Measurements from ENCODE around the gene ATP11C. TPM values are rescaled to one million over a fixed set of nuclear protein-coding genes. Genes with fewer than 3 reads are reported as not detected.

Gene ATP11C
- total RNA-seq, 1 experiment from 2014 or later, result 19.4 TPM

- no peak for TF ChIP-seq TCF7L2 (IDR thresholded peaks at IDR 0.05; ENCODE audit: borderline replicate concordance, extremely low read depth, insufficient read depth, insufficient read length)
These were observed 63.1 kb downstream of the ATP11C start (continued) for GRCh38 chrX:139869796-139870195.

DNA sequence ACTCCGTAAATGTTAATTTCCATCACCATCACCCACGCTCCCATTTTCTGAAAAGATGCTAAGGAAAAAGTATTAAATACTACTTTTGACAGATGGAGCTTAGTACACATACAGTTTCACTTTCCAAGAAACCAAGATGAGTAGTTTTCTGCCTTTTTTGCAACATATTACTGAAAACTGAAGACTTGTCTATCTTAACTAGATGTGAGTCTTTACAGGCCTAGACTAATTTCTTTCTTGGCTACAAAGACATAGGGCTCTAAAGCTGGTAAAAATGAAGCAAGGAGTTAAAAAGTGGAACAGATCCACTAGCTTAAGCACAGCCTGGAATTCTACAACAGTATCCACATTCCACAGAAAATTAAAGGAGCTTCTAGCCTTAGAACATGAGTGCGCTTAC is 68.2 kb downstream of the ATP11C start:
- no peak overlapping the region for H2AFZ ChIP-seq (ENCODE audit: low read depth, low read length, poor library complexity, severe bottlenecking)
- DNase-seq (ENCODE audit: low read depth, low spot score) (no peak), ATAC-seq (no peak)
- no peak overlapping the region for H3K9ac ChIP-seq (ENCODE audit: low read length)
- no peaks in the 10 kb centered on the region for H3K27me3 ChIP-seq (ENCODE audit: insufficient read depth, low read length)
- no peak for TF ChIP-seq ELF1 (IDR thresholded peaks at IDR 0.05; ENCODE audit: borderline replicate concordance, low read depth)
- TF ChIP-seq, protein P1, sequence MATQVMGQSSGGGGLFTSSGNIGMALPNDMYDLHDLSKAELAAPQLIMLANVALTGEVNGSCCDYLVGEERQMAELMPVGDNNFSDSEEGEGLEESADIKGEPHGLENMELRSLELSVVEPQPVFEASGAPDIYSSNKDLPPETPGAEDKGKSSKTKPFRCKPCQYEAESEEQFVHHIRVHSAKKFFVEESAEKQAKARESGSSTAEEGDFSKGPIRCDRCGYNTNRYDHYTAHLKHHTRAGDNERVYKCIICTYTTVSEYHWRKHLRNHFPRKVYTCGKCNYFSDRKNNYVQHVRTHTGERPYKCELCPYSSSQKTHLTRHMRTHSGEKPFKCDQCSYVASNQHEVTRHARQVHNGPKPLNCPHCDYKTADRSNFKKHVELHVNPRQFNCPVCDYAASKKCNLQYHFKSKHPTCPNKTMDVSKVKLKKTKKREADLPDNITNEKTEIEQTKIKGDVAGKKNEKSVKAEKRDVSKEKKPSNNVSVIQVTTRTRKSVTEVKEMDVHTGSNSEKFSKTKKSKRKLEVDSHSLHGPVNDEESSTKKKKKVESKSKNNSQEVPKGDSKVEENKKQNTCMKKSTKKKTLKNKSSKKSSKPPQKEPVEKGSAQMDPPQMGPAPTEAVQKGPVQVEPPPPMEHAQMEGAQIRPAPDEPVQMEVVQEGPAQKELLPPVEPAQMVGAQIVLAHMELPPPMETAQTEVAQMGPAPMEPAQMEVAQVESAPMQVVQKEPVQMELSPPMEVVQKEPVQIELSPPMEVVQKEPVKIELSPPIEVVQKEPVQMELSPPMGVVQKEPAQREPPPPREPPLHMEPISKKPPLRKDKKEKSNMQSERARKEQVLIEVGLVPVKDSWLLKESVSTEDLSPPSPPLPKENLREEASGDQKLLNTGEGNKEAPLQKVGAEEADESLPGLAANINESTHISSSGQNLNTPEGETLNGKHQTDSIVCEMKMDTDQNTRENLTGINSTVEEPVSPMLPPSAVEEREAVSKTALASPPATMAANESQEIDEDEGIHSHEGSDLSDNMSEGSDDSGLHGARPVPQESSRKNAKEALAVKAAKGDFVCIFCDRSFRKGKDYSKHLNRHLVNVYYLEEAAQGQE (IDR thresholded peaks at IDR 0.05; ENCODE audit: low read depth), result no peak
- no peak for TF ChIP-seq SIN3A (IDR thresholded peaks at IDR 0.05; ENCODE audit: low read depth)
- H3K4me2 ChIP-seq (ENCODE audit: low read length), result no peak overlapping the region
- no peaks in the 10 kb centered on the region for H3K36me3 ChIP-seq (ENCODE audit: control insufficient read depth in 1 of 2, insufficient read depth in 2 of 2, low read length in 2 of 2)
- H3K9me3 ChIP-seq (ENCODE audit: control insufficient read depth in 1 of 2, insufficient read depth in 1 of 2, low read depth in 1 of 2, low read length in 2 of 2), result no peaks in the 10 kb centered on the region
- ChIA-PET CTCF (interaction anchor here (0.6 kb wide), 1 partner anchor 102 kb away, joined by 3 read pairs; no protein-coding TSS in a partner anchor), POLR2A (no interaction called here), RAD21 (ENCODE audit: low non-redundant PET in 1 of 2, low total read pairs in 2 of 2, uncharacterized antibody in 2 of 2, unreplicated experiment in 2 of 2) (no interaction called here)
- H3K4me3 ChIP-seq (replicated peaks in 1 of 2; ENCODE audit: low read depth in 1 of 2, low read length in 2 of 2), result no peak overlapping the region
- no peaks in the 10 kb centered on the region for H3K79me2 ChIP-seq (ENCODE audit: insufficient read depth, low read length)
- BruUV-seq (replicated peaks), result no TSS peak
- H4K20me1 ChIP-seq (ENCODE audit: insufficient read depth), result no peaks in the 10 kb centered on the region
- no peaks in the 10 kb centered on the region for H3K9me2 ChIP-seq (ENCODE audit: insufficient read depth)
- H3K4me1 ChIP-seq (ENCODE audit: control insufficient read depth in 1 of 2, insufficient read depth in 2 of 2, low read length in 2 of 2), result no peaks in the 10 kb centered on the region
- H3K27ac ChIP-seq (ENCODE audit: low read depth, low read length), result no peak overlapping the region
- intact Hi-C loops (cut with micrococcal nuclease), result no loop called here

Data from HCT116 (cell line).